Measurements from ENCODE around the gene FXYD4.

- TF ChIP-seq CTCF (IDR thresholded peaks at IDR 0.05) (no peak), POLR2A (IDR thresholded peaks at IDR 0.05) (no peak)
Measured at GRCh38 chr10:43373461-43373860, 2.0 kb downstream of the FXYD4 start.
